ENCODE data around the gene TMEM239.

GRCh38 chr20:2809690-2810089 is 6.5 kb upstream of the TMEM239 start:
- TF ChIP-seq GATA3 (IDR thresholded peaks at IDR 0.05; ENCODE audit: low read depth, low read length) (no peak), GATA2 (IDR thresholded peaks at IDR 0.05; ENCODE audit: low read depth, low read length) (no peak)
